GM18505 (cell line): Measurements from ENCODE around the gene ATG4B.

Experiments used
- ATAC-seq: cut with Tn5 transposase; IDR thresholded peaks from one replicate; pipeline ENCODE4 v1.9.1; 2021; ENCODE audit not compliant: unreplicated experiment
- POLR2A ChIP-seq: IDR thresholded peaks from 4 replicates; pipeline ENCODE4 v1.6.1; 2011; ENCODE audit warnings: borderline replicate concordance; ENCODE audit not compliant: insufficient read depth, insufficient read length; ENCODE audit errors: extremely low read depth

Gene ATG4B

GRCh38 chr2:241722896-241723454, 85.5 kb downstream of the ATG4B start:
- ATAC-seq: no peak
- TF ChIP-seq POLR2A: no peak
